Fibroblast of lung (primary cell): ENCODE measurements around the gene CASR. TPM values are rescaled to one million over a fixed set of nuclear protein-coding genes. Genes with fewer than 3 reads are reported as not detected.

Experiments
- DNase-seq, 2 donors: peaks; one replicate each; pipeline versions ENCODE4 v3.0.0 to v3.0.0-alpha.2; 2010; ENCODE audit warnings: low read depth in 2 of 2
- H2AFZ ChIP-seq: 2 replicates; pipeline ENCODE4 v1.5.1; 2012; ENCODE audit warnings: low read length, control low read depth, inconsistent platforms
- H3K27ac ChIP-seq: 2 replicates; pipeline ENCODE4 v1.5.1; 2011; ENCODE audit warnings: low read length, control low read depth; ENCODE audit not compliant: insufficient read depth
- H3K27me3 ChIP-seq: 2 replicates; pipeline ENCODE4 v1.5.1; 2011; ENCODE audit warnings: mild to moderate bottlenecking, low read length; ENCODE audit not compliant: control insufficient read depth, insufficient read depth
- H3K36me3 ChIP-seq: 2 replicates; pipeline ENCODE4 v1.5.1; 2011; ENCODE audit warnings: low read length; ENCODE audit not compliant: control insufficient read depth, insufficient read depth
- H3K4me1 ChIP-seq: 2 replicates; pipeline ENCODE4 v1.5.1; 2011; ENCODE audit warnings: low read length; ENCODE audit not compliant: control insufficient read depth, insufficient read depth; ENCODE audit errors: extremely low read depth
- H3K4me2 ChIP-seq: 2 replicates; pipeline ENCODE4 v1.5.1; 2011; ENCODE audit warnings: low read length, control low read depth; ENCODE audit not compliant: insufficient read depth; ENCODE audit errors: extremely low read depth
- H3K4me3 ChIP-seq, 4 experiments: fragments of 200-600 bp in 1 of 4; sonication (generic) in 1 of 4; replicated peaks in 1 of 4; 2 replicates each; pipeline ENCODE4 v1.5.1; 2011 to 2016; ENCODE audit warnings: low read length in 4 of 4, low read depth in 3 of 4, mild to moderate bottlenecking in 3 of 4, control low read depth in 2 of 4, inconsistent platforms in 1 of 4, mixed read lengths in 1 of 4; ENCODE audit not compliant: insufficient read depth in 1 of 4; ENCODE audit errors: control extremely low read depth in 1 of 4
- H3K79me2 ChIP-seq: 2 replicates; pipeline ENCODE4 v1.5.1; 2012; ENCODE audit warnings: mild to moderate bottlenecking, low read length, inconsistent platforms; ENCODE audit not compliant: control insufficient read depth, insufficient read depth
- H3K9ac ChIP-seq: 2 replicates; pipeline ENCODE4 v1.5.1; 2011; ENCODE audit warnings: mild to moderate bottlenecking, low read length, control low read depth; ENCODE audit not compliant: insufficient read depth
- H3K9me3 ChIP-seq: 2 replicates; pipeline ENCODE4 v1.5.1; 2012; ENCODE audit warnings: low read depth, low read length; ENCODE audit not compliant: control insufficient read depth, insufficient read depth
- H4K20me1 ChIP-seq: 2 replicates; pipeline ENCODE4 v1.5.1; 2011; ENCODE audit warnings: low read length; ENCODE audit not compliant: control insufficient read depth, insufficient read depth; ENCODE audit errors: extremely low read depth
- EZH2 ChIP-seq: IDR thresholded peaks from 2 replicates; pipeline ENCODE4 v1.5.1; 2012; ENCODE audit warnings: low read length, control low read depth, mild to moderate bottlenecking; ENCODE audit errors: missing control alignments
- polyA plus RNA-seq, 2 donors: library from polyadenylated mRNA; depleted of rRNA in 1 of 2; stranded (reverse) in 1 of 2; unstranded in 1 of 2; fragments of >200 nt; gene quantifications; 2 replicates each; pipeline ENCODE4 v1.2.1, GENCODE V29; 2011 to 2012; ENCODE audit warnings: missing spikeins in 1 of 2
- total RNA-seq: library from RNA; depleted of rRNA; stranded (reverse); fragments of >200 nt; gene quantifications from 2 replicates; pipeline ENCODE4 v1.2.1, GENCODE V29; 2014
- TF ChIP-seq, protein P1 (sequence below), 2 donors: IDR thresholded peaks in 1 of 2; conservative IDR thresholded peaks in 1 of 2; 1 replicate in 1 of 2; 2 replicates in 1 of 2; pipeline ENCODE4 v1.5.1; 2011 to 2012; ENCODE audit warnings: low read length in 2 of 2, control low read depth in 1 of 2, inconsistent platforms in 1 of 2, low read depth in 1 of 2, mild to moderate bottlenecking in 1 of 2

Gene CASR
- total and polyA plus RNA-seq, 2 donors (not counting 1 experiment from before 2014, with no cell fraction given): under 0.01 TPM; not detected in 1

DNA sequence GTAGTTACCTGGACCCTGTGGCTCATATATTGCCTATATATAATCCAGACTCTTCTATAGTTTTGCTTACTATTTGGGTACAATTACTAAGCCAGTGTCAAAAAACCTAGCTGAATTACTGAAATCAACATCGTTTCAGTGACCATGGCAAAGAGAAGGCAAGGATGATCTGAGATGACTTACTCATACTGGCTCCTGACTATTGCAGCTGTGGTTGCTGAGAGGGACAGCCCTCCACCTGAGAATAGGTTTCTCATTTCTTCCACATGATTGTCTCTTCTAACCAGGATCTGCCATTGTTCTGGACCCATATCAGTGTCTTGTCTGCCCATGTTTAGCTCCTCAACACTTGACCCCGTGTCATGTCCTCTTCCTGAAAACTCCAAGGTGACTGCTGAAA, 30.2 kb downstream of the CASR start:
- TF ChIP-seq EZH2: no peak
- TF ChIP-seq, protein P1, sequence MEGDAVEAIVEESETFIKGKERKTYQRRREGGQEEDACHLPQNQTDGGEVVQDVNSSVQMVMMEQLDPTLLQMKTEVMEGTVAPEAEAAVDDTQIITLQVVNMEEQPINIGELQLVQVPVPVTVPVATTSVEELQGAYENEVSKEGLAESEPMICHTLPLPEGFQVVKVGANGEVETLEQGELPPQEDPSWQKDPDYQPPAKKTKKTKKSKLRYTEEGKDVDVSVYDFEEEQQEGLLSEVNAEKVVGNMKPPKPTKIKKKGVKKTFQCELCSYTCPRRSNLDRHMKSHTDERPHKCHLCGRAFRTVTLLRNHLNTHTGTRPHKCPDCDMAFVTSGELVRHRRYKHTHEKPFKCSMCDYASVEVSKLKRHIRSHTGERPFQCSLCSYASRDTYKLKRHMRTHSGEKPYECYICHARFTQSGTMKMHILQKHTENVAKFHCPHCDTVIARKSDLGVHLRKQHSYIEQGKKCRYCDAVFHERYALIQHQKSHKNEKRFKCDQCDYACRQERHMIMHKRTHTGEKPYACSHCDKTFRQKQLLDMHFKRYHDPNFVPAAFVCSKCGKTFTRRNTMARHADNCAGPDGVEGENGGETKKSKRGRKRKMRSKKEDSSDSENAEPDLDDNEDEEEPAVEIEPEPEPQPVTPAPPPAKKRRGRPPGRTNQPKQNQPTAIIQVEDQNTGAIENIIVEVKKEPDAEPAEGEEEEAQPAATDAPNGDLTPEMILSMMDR (conservative IDR thresholded peaks at IDR 0.05 in 1 of 2, IDR thresholded peaks at IDR 0.05 in 1 of 2; ENCODE audit: low read depth in 1 of 2, low read length in 2 of 2): no peak
- Histone ChIP-seq H3K79me2 (no peaks in the 10 kb centered on the region), H3K9me3 (no peaks in the 10 kb centered on the region), H3K27me3 (no peaks in the 10 kb centered on the region), H3K9ac (no peak overlapping the region), H3K27ac (no peak overlapping the region), H3K4me3 (no peak overlapping the region), H2AFZ (no peak overlapping the region), H3K36me3 (no peaks in the 10 kb centered on the region), H3K4me2 (no peak overlapping the region), H3K4me1 (no peaks in the 10 kb centered on the region), H4K20me1 (no peaks in the 10 kb centered on the region)
- DNase-seq: no peak

DNA sequence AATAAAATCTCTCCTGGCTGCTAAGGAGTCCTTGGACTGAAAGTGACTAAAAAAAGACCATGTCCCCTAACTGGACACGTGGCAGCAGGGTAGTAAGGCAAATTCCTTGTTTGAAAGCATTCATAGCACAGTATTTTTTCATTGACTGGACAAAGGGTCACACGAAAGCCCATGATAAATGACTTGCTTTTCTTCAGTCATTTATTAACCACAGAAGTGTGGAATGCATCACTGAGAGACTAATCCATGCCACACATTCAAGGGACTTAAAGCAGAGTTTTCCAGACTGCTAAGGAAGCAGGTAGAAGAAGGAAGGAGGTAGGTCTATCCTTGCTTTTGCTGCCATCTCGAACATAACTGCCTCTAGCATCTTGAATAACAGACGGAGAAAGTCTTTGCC, 31.2 kb downstream of the CASR start:
- H4K20me1 ChIP-seq: no peaks in the 10 kb centered on the region
- no peaks in the 10 kb centered on the region for H3K79me2 ChIP-seq
- H3K27ac ChIP-seq: no peak overlapping the region
- H3K27me3 ChIP-seq: no peaks in the 10 kb centered on the region
- no peak overlapping the region for H3K9ac ChIP-seq
- no peak for DNase-seq
- H2AFZ ChIP-seq: no peak overlapping the region
- TF ChIP-seq, protein P1 (conservative IDR thresholded peaks at IDR 0.05 in 1 of 2, IDR thresholded peaks at IDR 0.05 in 1 of 2; ENCODE audit: low read depth in 1 of 2, low read length in 2 of 2): no peak
- no peak for TF ChIP-seq EZH2
- no peaks in the 10 kb centered on the region for H3K36me3 ChIP-seq
- H3K9me3 ChIP-seq: no peaks in the 10 kb centered on the region
- no peak overlapping the region for H3K4me3 ChIP-seq
- H3K4me1 ChIP-seq: no peaks in the 10 kb centered on the region
- H3K4me2 ChIP-seq: no peak overlapping the region

DNA sequence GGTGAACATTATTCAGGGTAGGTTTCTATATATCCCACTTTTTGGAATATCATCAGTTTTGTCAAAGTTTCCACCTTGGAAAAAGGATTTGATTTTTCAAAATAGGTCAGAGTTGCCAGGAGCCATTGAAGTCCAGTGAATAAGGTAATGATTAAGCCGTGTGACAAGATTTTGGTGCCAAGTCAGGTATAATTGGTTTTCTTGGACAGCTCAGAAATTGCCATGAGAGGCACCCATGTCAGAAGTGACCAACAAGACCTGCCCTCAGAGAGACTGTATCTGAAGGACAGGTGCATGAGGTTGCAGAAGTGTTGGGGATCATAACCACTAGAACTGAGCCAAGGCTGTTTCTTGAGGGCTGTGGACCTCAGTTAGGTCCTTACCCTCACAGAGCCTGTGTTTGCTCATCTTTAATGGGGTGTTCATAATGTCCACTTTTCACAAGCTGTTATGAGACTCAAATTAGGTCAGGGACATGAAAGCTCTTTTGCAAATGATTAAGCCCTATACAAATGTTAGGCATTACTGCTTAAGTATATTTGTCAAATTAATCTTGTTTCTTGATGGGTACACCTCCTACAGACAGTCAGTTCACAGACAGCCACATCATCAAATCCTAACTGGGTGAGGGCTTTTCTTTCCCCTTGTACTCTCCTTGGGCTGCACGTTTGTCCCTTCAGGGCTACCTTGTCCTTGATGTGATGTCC, 32.3 kb downstream of the CASR start:
- TF ChIP-seq, protein P1 (conservative IDR thresholded peaks at IDR 0.05 in 1 of 2, IDR thresholded peaks at IDR 0.05 in 1 of 2; ENCODE audit: low read depth in 1 of 2, low read length in 2 of 2): no peak
- no peak for TF ChIP-seq EZH2
- Histone ChIP-seq H3K79me2 (no peaks in the 10 kb centered on the region), H2AFZ (no peak overlapping the region), H3K27me3 (no peaks in the 10 kb centered on the region), H3K4me1 (no peaks in the 10 kb centered on the region), H3K4me3 (no peak overlapping the region), H3K9me3 (no peaks in the 10 kb centered on the region), H3K27ac (no peak overlapping the region), H3K9ac (no peak overlapping the region), H3K36me3 (no peaks in the 10 kb centered on the region), H4K20me1 (no peaks in the 10 kb centered on the region), H3K4me2 (no peak overlapping the region)
- DNase-seq: no peak
